Osteocyte (in vitro differentiated cells): ENCODE measurements around the gene KANTR. TPM values are rescaled to one million over a fixed set of nuclear protein-coding genes. Genes with fewer than 3 reads are reported as not detected.
A peak's percentile ranks its signal among the peaks of the same experiment; 100 is the strongest.

Experiments used
- DNase-seq: peaks from one replicate; pipeline ENCODE4 v3.0.0; 2021; ENCODE audit warnings: mixed read lengths; ENCODE audit not compliant: unreplicated experiment; ENCODE audit errors: extremely low spot score
- H3K27ac Mint-ChIP-seq: one replicate; pipeline ENCODE4 v1.8.0; 2021; ENCODE audit warnings: mild to moderate bottlenecking, mixed read lengths; ENCODE audit not compliant: unreplicated experiment
- H3K27me3 Mint-ChIP-seq: one replicate; pipeline ENCODE4 v1.8.0; 2021; ENCODE audit warnings: mixed read lengths; ENCODE audit not compliant: unreplicated experiment
- H3K36me3 Mint-ChIP-seq: one replicate; pipeline ENCODE4 v1.8.0; 2021; ENCODE audit warnings: mixed read lengths; ENCODE audit not compliant: unreplicated experiment
- H3K4me1 Mint-ChIP-seq: one replicate; pipeline ENCODE4 v1.8.0; 2021; ENCODE audit warnings: mixed read lengths; ENCODE audit not compliant: unreplicated experiment
- H3K4me3 Mint-ChIP-seq: one replicate; pipeline ENCODE4 v1.8.0; 2021; ENCODE audit warnings: mild to moderate bottlenecking, moderate library complexity, mixed read lengths; ENCODE audit not compliant: unreplicated experiment
- H3K9me3 Mint-ChIP-seq: one replicate; pipeline ENCODE4 v1.8.0; 2021; ENCODE audit warnings: mixed read lengths; ENCODE audit not compliant: unreplicated experiment
- total RNA-seq: library from RNA; stranded (reverse); gene quantifications from 2 replicates; pipeline ENCODE4 v1.2.1, GENCODE V29; 2021
- TF ChIP-seq, protein P1 (sequence below): fragments of 200-600 bp; sonication (generic); IDR thresholded peaks from 2 replicates; pipeline ENCODE4 v1.5.0; 2021; ENCODE audit warnings: antibody characterized with exemption, mild to moderate bottlenecking, moderate library complexity

Gene KANTR
- total RNA-seq, 1 donor from 2014 or later: 12.4 TPM

DNA sequence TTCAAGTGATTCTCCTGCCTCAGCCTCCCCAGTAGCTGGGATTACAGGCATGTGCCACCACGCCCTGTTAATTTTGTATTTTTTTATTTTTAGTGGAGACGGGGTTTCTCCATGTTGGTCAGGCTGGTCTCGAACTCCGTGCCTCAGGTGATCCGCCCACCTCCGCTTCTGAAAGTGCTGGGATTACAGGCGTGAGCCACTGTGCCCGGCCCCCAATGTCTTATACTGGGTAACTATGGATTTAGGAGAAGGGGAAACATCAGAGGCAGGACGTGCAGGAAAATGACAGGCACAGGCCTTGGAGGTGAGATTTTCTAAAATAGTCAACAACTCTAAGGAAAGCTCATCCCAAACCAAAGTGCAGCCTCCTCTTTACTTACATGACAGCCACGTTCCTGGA is 22.9 kb upstream of the KANTR start:
- H3K27ac Mint-ChIP-seq: no peak overlapping the region

DNA sequence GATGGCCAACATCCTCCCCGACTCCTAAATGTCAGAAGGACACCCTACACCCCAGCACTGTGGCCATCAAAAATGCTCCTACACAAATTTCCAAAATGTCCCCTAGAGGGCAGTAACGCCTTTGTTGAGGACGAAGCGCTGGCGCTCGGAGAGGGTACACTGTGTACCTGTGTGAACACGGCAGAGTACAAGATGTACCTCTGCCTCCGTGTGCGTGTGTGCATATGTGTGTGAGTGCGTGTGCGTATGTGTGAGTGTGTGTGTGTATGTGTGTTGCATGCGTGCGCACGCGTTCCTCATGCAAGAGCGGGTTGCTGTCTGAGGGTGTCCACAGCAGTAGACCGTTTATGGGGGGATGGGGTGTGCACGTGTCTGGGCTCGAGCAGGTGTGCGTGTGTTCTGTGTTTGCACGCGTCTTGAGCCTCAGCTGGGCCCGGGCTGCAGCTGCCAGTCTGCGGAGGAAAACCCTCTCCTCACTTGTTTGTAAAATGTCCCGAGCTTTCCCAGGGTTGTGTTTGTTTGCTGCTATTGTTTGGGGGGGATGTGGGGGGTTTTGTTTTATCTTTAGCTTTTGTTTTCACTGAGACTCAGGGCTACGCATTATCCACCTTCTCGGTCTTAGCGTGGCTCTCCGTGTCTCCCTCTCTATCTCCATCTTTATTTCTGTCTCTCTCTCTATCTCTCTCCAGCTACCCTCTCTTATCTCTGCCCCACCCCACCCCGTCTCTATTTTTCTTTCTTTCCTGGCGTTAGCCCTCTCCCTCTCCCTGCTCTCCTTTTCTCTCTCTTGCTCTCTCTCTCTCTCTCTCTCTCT is 22.1 kb upstream of the KANTR start:
- Mint-ChIP-seq H3K9me3 (no peaks in the 10 kb centered on the region), H3K4me3 (peak overlapping the region; percentile 50), H3K4me1 (peaks cover 7% of the 10 kb centered on the region), H3K36me3 (peaks cover 2% of the 10 kb centered on the region), H3K27me3 (no peaks in the 10 kb centered on the region), H3K27ac (peak overlapping the region; percentile 39)
- DNase-seq: no peak
- TF ChIP-seq, protein P1, sequence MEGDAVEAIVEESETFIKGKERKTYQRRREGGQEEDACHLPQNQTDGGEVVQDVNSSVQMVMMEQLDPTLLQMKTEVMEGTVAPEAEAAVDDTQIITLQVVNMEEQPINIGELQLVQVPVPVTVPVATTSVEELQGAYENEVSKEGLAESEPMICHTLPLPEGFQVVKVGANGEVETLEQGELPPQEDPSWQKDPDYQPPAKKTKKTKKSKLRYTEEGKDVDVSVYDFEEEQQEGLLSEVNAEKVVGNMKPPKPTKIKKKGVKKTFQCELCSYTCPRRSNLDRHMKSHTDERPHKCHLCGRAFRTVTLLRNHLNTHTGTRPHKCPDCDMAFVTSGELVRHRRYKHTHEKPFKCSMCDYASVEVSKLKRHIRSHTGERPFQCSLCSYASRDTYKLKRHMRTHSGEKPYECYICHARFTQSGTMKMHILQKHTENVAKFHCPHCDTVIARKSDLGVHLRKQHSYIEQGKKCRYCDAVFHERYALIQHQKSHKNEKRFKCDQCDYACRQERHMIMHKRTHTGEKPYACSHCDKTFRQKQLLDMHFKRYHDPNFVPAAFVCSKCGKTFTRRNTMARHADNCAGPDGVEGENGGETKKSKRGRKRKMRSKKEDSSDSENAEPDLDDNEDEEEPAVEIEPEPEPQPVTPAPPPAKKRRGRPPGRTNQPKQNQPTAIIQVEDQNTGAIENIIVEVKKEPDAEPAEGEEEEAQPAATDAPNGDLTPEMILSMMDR: peak; percentile 67

More for the DNA sequence above, 22.9 kb upstream of the KANTR start:
- no peak for DNase-seq
- Mint-ChIP-seq H3K36me3 (no peaks in the 10 kb centered on the region), H3K27me3 (no peaks in the 10 kb centered on the region), H3K4me1 (peaks cover 7% of the 10 kb centered on the region), H3K9me3 (no peaks in the 10 kb centered on the region), H3K4me3 (no peak overlapping the region)
- TF ChIP-seq, protein P1: no peak

DNA sequence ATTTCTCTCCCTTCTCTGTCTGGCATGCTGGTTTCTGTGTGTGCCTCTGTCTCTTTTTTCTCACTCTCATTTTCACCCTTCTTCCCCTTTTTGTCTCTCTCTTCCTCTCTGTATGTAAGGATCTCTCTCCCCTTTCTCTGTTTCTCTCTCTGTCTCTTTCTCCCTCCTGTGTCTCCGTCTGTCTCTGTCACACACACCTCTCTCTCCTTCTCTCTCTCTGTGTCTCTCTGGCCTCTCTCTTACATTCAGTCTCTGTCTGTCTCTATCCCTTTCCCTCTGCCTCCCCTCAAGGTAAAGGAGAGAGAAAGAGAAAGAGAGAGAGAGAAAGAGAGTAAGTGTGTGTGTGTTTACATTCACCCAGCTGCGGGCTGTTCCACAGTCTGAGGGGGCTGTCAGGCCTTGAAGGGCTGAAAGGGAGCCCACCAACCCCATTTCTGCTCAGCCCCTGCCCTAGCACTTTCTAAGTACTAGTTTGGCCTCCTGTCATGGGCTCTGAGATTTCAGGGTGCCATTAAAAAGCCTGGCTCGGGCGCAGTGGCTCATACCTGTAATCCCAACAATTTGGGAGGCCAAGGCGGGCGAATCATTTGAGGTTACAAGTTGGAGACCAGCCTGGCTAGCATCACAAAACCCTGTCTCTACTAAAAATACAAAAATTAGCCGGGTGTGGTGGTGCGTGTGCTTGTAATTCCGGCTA is 21.4 kb upstream of the KANTR start:
- TF ChIP-seq, protein P1: no peak
- no peaks in the 10 kb centered on the region for H3K9me3 Mint-ChIP-seq
- no peak for DNase-seq
- no peaks in the 10 kb centered on the region for H3K27me3 Mint-ChIP-seq
- no peak overlapping the region for H3K27ac Mint-ChIP-seq
- peaks cover 4% of the 10 kb centered on the region for H3K36me3 Mint-ChIP-seq
- H3K4me3 Mint-ChIP-seq: no peak overlapping the region
- H3K4me1 Mint-ChIP-seq: peaks cover 7% of the 10 kb centered on the region

DNA sequence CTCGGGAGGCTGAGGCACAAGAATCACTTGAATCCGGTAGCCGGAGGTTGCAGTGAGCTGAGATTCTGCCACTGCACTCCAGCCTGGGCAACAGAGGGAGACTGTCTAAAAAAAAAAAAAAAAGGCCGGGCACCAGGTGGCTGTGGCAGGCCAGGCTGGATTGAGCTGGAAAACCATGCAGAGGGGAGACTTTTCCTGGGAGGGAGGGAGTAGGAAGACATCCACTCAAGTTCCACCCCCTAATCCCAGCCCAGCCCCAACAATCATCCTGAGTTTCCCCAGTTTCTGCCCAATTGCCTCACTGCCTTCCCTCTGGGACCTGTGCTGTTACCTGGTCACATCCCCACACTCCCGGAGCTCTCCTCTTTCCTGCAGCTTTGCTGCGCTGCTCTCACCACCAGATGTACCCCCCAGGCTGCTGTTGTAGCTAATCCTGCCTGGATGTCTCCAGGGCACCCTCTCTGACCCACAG is 20.8 kb upstream of the KANTR start:
- H3K27ac Mint-ChIP-seq: peak overlapping the region; percentile 13
- H3K9me3 Mint-ChIP-seq: no peaks in the 10 kb centered on the region
- TF ChIP-seq, protein P1: no peak
- peaks cover 7% of the 10 kb centered on the region for H3K4me1 Mint-ChIP-seq
- no peak for DNase-seq
- peaks cover 4% of the 10 kb centered on the region for H3K36me3 Mint-ChIP-seq
- H3K4me3 Mint-ChIP-seq: no peak overlapping the region
- no peaks in the 10 kb centered on the region for H3K27me3 Mint-ChIP-seq

DNA sequence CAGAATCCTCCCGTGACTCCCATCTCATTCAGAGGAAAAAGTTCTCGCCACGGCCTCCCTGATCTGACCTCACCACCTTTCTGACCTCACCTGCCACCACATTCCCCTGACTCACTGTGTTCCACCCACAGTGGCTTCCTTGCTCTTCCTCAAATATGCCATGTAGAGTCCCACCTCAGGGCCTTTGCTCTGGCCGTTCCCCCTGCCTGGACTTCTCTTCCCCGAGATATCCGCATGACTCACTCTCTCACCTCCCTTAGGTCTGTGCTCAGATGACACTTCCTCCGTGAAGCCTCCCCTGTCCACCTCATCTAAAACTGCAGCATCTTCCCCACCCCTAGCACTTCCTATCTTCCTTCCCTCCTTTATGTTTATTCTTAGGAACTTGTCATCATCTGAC is 18.9 kb upstream of the KANTR start:
- peaks cover 7% of the 10 kb centered on the region for H3K4me1 Mint-ChIP-seq
- no peaks in the 10 kb centered on the region for H3K9me3 Mint-ChIP-seq
- H3K4me3 Mint-ChIP-seq: no peak overlapping the region
- TF ChIP-seq, protein P1: no peak
- no peak overlapping the region for H3K27ac Mint-ChIP-seq
- peaks cover 4% of the 10 kb centered on the region for H3K36me3 Mint-ChIP-seq
- DNase-seq: no peak
- no peaks in the 10 kb centered on the region for H3K27me3 Mint-ChIP-seq
